ENCODE results near the gene TAPBP.
"Not testable (repeated sequence)": the region's sequence is repeated elsewhere in the genome, so short reads cannot be mapped to it uniquely, and the experiment has no call there.

Gene TAPBP

GRCh38 chr6:33313709-33314514 lies at the start of gene TAPBP:
TAPBP (minus strand) TSS chr6:33314078; CDS start chr6:33314041, 37 bp downstream.
- peak in 42 of 51 donors; percentile 21 to 84 (median 51) for DNase-seq

- not testable (repeated sequence) for DNase-seq
Observed at GRCh38 chr6:33363486-33363885, 49.6 kb upstream of the TAPBP start.

- no peak for DNase-seq
Observed at GRCh38 chr6:33359331-33359730, 45.5 kb upstream of the TAPBP start.

GRCh38 chr6:33357160-33357871 lies 43.4 kb upstream of the TAPBP start:
- DNase-seq, result not testable (repeated sequence)

- no peak for DNase-seq
Observed at GRCh38 chr6:33356295-33356694, 42.4 kb upstream of the TAPBP start.

- DNase-seq, result not testable (repeated sequence)
Observed at GRCh38 chr6:33355860-33356259, 42.0 kb upstream of the TAPBP start.

GRCh38 chr6:33347816-33348215 lies 33.9 kb upstream of the TAPBP start:
- DNase-seq, result no peak

- DNase-seq, result not testable (repeated sequence)
Observed at GRCh38 chr6:33346972-33347371, 33.1 kb upstream of the TAPBP start.

GRCh38 chr6:33344701-33345697 lies 31.1 kb upstream of the TAPBP start:
- DNase-seq, result peak in 24 of 51 donors; percentile 2 to 42 (median 14)

GRCh38 chr6:33343953-33344611 lies 30.2 kb upstream of the TAPBP start:
- no peak for DNase-seq

GRCh38 chr6:33343606-33343952 lies 29.7 kb upstream of the TAPBP start:
- DNase-seq, result not testable (repeated sequence)

GRCh38 chr6:33339193-33339592 lies 25.3 kb upstream of the TAPBP start:
- no peak for DNase-seq

- DNase-seq, result no peak
Observed at GRCh38 chr6:33336495-33336894, 22.6 kb upstream of the TAPBP start.

- DNase-seq, result no peak
Observed at GRCh38 chr6:33335916-33336315, 22.0 kb upstream of the TAPBP start.

GRCh38 chr6:33333666-33334065 lies 19.8 kb upstream of the TAPBP start:
- DNase-seq, result no peak

- no peak for DNase-seq
Observed at GRCh38 chr6:33330736-33331135, 16.9 kb upstream of the TAPBP start.

- no peak for DNase-seq
Observed at GRCh38 chr6:33329058-33329457, 15.2 kb upstream of the TAPBP start.

GRCh38 chr6:33324125-33324524 lies 10.2 kb upstream of the TAPBP start:
- DNase-seq, result no peak

GRCh38 chr6:33323623-33323948 lies 9.7 kb upstream of the TAPBP start:
- DNase-seq, result peak in 3 of 51 donors; percentile 41 to 46 (median 43)

GRCh38 chr6:33321227-33321626 lies 7.3 kb upstream of the TAPBP start:
- no peak for DNase-seq

Data from hypothalamus (tissue), 51 donors.